GM10266 (cell line): ENCODE data around the gene CAGE1.

Experiments
- DNase-seq: peaks from one replicate; pipeline ENCODE4 v3.0.0; 2012; ENCODE audit errors: extremely low spot score
- CTCF ChIP-seq: IDR thresholded peaks from 2 replicates; pipeline ENCODE4 v1.5.1; 2012; ENCODE audit warnings: mild to moderate bottlenecking, low read depth; ENCODE audit not compliant: control insufficient read depth, insufficient read depth; ENCODE audit errors: missing control alignments

The CAGE1 gene

GRCh38 chr6:7307533-7307932 is 82.0 kb downstream of the CAGE1 start:
- no peak for TF ChIP-seq CTCF
- no peak for DNase-seq

GRCh38 chr6:7304821-7305220 is 84.7 kb downstream of the CAGE1 start:
- TF ChIP-seq CTCF: no peak
- DNase-seq: no peak

DNA sequence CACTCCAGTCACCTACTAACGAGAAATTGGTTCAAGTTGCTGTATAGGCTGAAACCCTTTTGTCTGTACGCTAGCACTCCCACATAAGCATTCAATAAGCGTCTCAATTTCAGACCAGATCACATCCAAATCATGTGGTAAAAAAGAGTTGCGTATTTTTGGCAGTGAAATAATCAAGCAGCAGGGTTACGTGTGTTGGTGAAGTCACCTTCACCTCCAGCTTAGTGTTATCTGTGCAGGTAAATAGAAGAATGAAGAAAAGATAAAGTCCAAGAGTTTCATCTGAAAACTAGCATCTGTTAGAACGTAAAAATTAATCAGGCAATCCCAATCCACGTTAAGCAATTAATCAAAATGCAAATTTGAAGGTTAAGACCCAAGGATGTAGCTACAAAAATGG is 87.8 kb downstream of the CAGE1 start:
- DNase-seq: no peak
- no peak for TF ChIP-seq CTCF

DNA sequence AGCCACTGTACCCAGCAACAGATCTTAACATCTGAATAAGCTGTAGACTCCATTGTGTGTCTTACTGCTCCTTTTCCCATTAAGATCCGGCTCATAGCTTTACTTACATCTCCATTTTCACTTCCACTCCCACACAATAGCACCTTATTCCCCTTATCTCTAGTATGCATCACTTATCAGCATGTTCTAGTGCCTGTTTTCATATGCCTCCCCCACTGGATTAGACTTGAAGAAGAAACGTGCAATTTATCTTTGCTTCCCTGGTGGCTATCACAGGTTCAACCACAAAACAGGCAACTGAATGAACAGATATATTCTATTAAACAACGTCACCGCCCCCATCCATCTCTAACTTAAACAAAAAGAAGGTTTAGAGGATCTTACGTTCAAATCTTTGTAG is 88.6 kb downstream of the CAGE1 start:
- TF ChIP-seq CTCF: no peak
- DNase-seq: no peak

GRCh38 chr6:7298113-7298512 is 91.4 kb downstream of the CAGE1 start:
- TF ChIP-seq CTCF: no peak
- no peak for DNase-seq

DNA sequence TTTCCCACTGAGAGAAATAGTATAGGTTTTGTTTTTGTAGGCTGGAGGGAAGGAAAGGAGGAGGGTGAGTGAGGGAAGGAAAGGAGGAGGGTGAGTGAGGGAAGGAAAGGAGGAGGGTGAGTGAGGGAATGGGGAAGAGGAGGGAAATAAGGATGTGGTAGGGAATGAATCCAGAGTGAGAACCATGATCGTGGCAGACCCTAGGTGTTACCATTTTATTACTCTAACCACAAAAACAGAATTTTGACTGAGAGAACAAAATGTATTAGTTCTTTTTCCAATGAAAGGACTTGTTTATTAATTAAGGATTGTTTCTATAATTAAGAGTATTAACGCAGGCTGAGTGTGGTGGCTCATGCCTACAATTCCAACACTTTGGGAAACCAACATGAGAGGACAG is 92.9 kb downstream of the CAGE1 start:
- no peak for TF ChIP-seq CTCF
- no peak for DNase-seq

- DNase-seq: no peak
- TF ChIP-seq CTCF: no peak
These were observed 93.6 kb downstream of the CAGE1 start for GRCh38 chr6:7295916-7296315.
